DMS79 (cell line): ENCODE measurements around the gene PARM1.

Experiments
- DNase-seq: peaks from one replicate; lab custom pipeline; 2025; lab: John Stamatoyannopoulos, UW

Gene PARM1

DNA sequence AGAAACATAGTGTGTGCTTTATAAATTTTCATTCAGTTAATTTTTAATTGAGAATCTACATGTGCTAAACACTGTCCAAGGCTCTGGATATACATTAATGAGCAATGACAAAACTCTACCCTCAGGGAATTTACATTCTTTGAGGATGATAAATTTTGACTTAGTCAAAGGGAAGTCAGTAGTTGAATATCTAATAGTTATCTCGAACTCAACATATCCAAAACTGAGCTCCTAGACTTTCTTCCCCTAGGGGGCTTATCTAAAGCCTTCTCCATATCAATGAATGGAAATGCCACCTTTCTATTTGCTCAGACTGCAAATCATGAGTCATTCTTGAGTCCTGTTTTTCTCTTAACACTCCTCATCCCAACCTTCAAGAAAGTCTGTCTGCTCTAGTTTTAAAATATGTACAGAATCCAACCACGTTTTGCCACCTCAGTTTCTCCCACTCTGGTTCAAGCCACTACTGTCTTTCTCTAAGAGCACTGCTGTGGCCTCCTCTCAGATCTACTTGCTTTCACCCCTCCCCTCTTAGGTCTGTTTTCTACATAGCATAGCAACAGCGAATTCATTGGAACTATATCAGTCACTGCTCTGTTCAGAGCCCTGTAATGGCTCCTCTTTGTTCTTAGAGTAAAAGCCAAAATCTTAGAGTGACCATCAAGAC, 9.5 kb downstream of the PARM1 start:
- no peak for DNase-seq

DNA sequence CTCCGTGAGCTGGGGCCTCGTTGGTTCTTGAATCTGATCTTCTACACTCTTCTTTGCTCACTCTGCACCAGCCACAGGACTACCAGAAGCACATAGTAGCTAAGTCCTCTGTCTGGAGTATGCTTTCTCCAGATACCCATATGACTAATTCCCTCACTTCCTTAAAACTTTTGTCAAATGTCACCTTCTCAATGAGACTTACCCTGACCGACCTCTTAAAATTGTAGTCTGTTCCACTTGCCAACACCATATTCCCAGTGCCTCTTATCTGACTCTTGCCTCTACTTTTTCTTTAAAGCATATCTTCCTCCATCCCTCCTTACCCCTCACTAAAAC, 10.0 kb downstream of the PARM1 start:
- DNase-seq = no peak

DNA sequence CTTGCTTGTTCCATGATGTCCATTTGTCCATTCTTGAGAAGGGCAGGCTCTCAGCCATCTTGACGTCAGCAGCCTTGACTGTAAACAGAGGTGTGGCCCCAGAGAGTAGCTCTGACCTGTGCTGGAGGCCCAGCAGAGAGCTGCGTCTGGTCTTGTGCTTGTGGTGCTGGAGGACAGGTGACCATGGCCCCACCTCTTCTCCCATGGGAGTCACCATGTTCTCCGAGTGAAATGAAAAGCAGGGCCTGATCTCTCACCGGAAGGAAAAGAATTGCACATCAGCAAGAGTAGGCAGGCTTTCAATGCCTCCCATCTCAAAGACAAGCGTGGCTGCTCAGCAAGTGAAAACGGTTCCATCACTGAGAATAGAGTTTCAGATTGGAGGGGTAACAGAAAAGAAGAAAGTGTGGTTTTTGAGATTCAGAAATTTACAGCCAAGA, 11.5 kb downstream of the PARM1 start:
- DNase-seq = no peak

GRCh38 chr4:74946196-74946595, 13.3 kb downstream of the PARM1 start:
- no peak for DNase-seq

DNA sequence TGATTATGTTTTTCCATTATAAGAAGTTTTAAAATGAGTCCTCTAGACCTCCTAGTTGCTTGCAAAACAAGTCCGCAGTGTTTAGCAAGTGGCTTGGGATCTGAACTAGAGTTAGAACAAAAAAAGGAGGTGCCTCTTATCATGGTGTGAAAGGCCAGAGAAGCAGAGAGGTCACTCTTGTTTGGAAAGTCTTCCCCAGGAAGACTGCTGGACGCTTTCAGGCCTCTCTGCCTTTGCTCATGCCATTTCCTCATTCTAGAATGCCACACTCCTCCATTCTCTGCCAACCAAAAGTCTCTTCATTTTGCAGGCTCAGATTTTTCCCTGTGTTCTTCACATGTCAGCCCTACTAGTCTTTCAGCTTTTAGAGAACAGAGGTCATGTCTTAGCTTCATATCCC, 14.9 kb downstream of the PARM1 start:
- DNase-seq = no peak

GRCh38 chr4:74948236-74948635, 15.3 kb downstream of the PARM1 start:
- DNase-seq = no peak

- no peak for DNase-seq
Measured at GRCh38 chr4:74950200-74950599, 17.3 kb downstream of the PARM1 start.

DNA sequence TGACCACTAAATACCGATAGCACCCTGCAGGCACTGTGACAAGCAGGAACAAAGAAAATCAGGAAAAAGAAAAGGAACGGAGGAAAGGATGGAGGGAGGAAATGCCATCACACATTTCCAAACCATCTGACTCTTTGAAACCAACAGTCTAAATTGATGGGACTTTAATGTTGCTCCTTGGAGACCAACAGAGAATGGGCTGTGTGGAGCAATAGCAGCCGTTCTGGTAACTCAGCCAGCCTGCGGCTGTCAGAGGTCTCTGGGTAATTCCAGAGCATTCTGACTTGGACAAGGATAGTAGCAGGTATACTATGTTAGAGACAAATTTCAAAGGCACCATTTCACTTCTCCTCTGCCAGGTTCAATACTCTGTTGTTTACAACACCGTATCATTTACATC, 18.0 kb downstream of the PARM1 start:
- no peak for DNase-seq

- DNase-seq = no peak
Measured at GRCh38 chr4:74953647-74954046, 20.7 kb downstream of the PARM1 start.

DNA sequence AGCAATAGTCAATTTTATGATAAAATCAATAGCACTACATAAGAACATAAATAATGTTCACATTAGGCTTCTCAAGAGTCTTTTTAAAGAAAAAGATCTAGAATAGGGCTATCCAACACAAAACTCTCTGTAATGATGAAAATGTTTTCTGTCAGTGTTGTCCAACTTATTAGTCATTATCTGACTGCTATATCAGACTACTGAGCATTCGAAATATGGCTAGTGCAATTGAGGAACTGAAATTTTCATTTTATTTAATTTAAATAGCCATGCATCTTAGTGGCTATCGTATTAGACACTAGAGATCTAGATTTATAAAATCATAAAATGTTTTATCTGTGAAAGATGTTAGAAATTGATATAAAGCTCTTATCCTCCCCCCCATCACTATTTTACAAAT, 26.0 kb downstream of the PARM1 start:
- no peak for DNase-seq

DNA sequence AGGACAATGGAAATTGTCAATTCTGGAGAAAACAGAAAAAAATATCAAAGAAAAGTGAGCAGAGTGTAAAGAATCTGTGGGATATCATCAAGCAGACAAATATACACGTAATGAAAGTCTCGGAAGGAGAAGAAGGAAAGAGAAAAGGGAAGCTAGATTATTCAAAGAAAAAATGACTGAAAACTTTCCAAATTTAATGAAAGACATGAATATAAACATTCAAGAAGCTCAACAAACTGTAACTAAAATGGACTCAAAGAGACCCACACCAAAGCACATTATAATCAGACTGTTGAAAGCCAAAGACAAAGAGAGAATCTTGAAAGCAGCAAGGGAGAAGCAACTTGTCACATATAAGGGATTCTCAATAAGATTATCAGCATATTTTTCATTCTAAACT, 28.3 kb downstream of the PARM1 start:
- DNase-seq = no peak

DNA sequence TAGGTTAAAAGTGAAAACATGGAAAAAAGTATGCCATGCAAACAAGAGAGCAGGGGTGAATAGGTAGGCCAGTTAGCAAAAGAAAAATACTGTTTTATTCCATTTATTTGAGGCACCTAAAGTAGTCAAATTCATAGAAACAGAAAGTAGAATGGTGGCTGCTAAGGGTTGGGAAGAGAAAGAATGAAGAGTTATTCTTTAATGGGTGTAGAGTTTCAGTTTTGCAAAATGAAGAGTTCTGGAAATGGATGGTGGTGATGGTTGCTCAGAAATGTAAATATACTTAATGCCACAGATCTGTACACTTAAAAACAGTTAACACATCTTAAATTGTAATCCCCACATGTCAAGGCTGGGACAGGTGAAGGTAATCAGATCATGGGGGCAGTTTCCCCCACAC, 29.7 kb downstream of the PARM1 start:
- DNase-seq = no peak

DNA sequence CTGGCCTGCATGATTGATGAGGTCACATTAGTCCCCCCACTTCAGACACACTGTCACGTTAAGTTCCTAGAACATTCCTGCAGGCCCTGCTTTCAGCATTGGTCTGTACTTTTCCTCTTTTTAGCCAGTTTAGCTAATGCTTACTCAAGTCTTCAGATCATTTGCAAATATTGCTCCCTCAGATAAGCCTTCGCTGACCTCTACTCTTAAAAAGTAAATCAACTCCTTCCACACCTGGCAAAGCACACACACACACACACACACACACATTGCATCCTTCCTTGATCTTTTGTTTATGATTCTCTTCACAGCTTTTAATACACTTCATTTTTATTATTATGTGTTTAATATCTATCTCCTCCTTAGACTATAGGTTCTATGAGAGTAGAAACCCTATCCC, 31.4 kb downstream of the PARM1 start:
- DNase-seq = no peak

DNA sequence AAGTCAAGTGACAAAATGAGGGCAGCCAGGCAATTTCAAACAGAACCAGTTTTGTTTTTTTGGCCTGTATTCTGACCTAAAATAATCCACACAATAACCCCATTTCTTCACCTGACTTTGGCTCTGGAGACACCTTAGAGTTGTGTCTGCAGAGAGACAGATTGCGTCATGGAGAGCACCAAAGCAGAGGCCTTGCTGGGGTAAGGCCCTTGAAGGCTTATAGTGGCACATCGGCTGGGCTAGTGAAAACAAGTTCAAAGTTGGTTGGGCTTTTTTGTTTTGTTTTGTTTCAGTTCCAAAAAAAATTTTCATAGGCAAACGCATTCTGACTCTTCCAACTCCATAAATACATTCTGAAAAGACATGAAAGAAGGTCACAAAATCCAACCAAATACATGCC, 34.4 kb downstream of the PARM1 start:
- DNase-seq = no peak

DNA sequence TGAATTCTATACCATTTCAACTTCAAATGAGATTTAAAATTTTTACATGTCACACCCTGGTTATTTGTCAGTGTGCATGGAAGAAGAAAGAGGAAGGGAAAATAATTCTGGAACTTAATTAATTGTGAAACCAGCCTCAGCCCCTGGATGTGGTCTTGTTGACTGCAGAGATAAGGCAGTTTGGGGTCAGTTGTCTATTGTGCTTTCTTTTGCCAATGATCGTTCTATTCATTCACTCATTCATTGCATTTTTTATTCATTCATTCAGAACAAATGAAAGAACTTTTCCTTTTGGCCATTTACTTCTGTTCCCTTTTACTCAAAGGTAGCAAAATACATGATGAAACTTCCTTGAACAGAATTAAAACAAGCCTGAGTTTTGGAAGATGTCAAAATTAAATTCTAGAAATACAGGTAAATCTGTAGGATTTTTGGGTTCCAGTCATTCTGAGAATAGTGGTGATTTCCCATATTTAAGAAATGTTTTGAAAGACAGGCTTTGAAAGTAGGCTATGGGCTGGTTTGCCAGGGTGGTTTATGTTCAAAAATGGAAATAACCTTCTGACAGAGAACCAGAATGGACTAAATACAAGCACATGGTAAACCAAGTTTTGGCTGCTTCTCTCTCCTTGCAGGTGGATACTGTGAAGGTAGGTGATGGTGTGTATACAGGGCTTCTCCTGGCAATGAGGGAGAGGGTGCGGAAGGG, 35.7 kb downstream of the PARM1 start:
- DNase-seq = no peak

DNA sequence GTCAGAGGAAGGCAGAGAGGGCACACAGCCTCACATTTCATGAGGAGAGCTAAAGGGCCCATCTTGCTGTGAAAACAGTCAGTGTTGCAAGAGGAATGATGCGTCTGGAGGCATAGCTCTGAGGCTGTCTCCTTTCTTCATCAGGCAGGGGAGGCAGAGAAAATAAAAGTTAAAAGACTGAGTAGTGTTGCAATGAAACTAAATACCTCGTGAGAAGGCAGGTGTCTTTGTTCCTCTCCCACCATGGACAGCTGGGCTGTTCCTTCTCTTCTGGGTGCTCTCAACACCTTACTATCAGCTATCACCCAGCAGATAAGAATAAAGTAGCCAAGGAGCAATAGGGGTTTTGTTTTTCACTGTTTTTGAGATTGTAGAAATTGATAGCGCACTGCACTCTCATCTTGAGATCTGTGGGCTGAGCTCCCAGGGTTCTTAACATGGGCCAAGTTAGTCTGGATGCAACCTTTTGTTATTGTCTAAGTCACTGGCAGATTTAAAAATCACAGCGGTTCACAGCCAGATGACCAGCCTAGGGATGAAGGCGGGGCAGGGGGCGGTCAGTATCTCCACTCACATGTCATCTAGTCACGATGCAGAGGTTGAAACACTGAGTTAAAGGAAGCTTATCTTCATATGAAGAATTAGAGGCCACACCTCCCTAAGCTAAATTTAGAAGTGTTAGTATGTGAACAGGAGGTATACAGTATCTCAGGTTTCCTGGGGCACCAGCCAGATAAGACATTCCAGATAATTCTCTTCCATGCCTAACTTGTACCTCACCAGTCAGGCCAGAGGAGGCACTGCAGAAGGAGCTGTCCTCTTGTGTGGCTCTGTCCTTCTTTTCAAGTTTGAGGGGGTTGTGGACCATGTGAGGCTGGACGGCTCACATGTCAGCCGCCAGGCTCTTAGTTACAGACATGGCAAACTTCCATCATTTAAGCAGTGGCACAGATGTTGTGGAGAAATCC, 36.9 kb downstream of the PARM1 start:
- no peak for DNase-seq

DNA sequence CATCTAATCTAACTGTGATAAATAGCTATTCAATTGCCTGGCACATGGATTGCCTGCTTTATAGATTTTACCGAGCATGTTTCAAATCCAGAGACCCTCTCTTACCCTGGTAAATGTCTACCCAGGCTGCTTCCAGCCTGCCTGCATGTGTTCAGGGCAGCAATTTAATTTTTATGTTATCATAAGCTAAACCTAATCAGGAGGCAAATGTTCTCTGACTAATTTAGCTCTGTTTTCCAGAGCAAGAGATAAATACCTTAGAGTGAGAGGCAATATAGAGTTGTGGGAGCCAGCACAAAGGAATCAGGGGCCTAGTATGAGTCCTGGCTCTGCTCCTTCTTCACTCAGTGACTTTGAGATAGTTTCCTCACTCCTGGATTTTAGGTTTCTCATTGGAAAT, 37.7 kb downstream of the PARM1 start:
- DNase-seq = no peak

DNA sequence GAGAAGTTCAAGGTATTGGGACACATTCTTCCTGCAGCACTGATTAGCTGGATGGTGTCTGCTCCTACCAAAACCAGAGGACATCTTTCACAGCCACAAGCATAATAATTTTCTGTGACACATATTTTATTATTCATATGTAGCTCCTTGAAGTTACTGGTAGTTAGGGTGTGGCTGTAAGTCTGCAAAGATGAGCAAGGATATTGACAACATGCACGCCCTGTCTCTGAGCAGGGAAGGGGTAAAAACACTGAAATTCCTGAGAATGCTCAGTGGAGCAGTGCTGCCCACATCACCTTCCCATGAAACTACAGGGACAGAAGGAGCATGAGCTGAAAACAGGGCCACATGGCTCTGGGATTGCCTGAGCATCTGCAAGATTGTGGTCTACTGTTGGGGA, 38.9 kb downstream of the PARM1 start:
- no peak for DNase-seq

DNA sequence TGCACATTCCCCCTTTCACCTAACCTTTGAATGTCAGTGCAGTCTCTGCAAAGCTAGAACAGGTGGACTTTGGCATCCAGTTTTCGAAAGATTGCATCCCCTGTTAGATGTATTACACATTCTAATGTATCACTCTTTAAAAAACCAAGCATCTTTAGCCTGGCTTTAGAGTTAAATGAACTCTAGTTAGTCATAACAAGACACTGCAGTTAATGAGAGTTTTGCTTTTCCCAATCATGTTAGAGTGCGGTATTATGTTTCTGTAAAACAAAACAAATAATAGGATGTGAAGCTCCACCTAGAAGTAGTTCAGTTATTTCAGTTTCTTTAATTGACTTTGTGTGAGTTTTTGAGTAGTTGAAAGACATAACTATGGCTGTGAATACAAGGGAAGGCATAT, 42.2 kb downstream of the PARM1 start:
- DNase-seq = no peak

- no peak for DNase-seq
Measured at GRCh38 chr4:74975848-74976824, 43.2 kb downstream of the PARM1 start.

DNA sequence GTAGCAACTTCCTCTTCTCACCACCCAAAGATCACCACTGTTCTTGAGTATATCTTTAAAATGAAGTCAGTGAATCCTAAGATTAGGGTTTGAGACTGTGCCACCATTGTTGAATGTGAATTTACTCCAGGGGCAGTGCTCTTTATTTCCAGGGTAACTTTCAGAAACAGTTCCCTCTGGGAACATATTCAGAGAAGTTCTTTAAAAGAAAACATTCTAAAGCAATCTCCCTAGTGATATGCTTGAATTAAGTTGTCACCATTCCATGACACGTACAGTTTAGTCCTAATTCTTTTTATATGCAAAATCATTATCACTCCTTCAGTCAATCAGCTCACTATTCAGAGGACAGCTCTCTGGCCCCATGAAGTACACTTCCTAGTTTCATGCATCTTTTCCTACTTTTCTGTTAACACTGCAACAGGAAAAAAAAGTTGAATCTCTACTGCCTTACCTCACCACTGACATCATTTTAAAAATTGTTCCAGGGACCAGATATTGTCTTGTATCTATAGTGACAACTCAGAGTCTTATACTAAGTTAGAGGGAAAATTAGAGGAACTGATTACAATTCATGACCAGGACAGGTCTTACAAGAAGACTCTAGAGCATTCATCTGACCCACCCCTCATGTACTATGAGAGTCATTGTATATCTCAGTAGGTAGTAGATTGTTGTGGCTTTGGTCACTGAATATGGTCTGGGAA, 49.8 kb downstream of the PARM1 start:
- DNase-seq = no peak
